Activated T-helper 1 cell treated with anti-CD3 and anti-CD28 coated beads, Interleukin-12 subunit alpha, Interleukin-12 subunit beta, Interleukin-2, Interleukin-4 antibody, amounts not matched to agents 30 ng/mL and 10 ng/mL and 1 ng/mL, durations not matched to agents 14 hours and 24 hours and 36 hours (primary cell): ENCODE measurements around the gene LCE3E. TPM values are rescaled to one million over a fixed set of nuclear protein-coding genes. Genes with fewer than 3 reads are reported as not detected.

Source experiments
- DNase-seq: peaks from one replicate; pipeline ENCODE4 v3.0.0; 2021; ENCODE audit warnings: low spot score
- H3K27ac Mint-ChIP-seq: one replicate; pipeline ENCODE4 v1.8.0; 2021; ENCODE audit warnings: mild to moderate bottlenecking, mixed read lengths
- H3K27me3 Mint-ChIP-seq: one replicate; pipeline ENCODE4 v1.8.0; 2022; ENCODE audit warnings: mild to moderate bottlenecking, moderate library complexity, mixed read lengths; ENCODE audit not compliant: insufficient read depth
- H3K36me3 Mint-ChIP-seq: one replicate; pipeline ENCODE4 v1.8.0; 2021; ENCODE audit warnings: low read depth, mixed read lengths
- H3K4me1 Mint-ChIP-seq: one replicate; pipeline ENCODE4 v1.8.0; 2021; ENCODE audit warnings: low read depth, mixed read lengths
- H3K4me3 Mint-ChIP-seq: one replicate; pipeline ENCODE4 v1.8.0; 2021; ENCODE audit warnings: mild to moderate bottlenecking, moderate library complexity, mixed read lengths
- H3K9me3 Mint-ChIP-seq: one replicate; pipeline ENCODE4 v1.8.0; 2021; ENCODE audit warnings: mixed read lengths
- intact Hi-C: fragments of 100-400 bp; cut with micrococcal nuclease; formaldehyde crosslinking; loops from one replicate; pipeline ENCODE4 v1.15.1; 2024
- total RNA-seq: library from RNA; stranded (reverse); gene quantifications from 2 replicates; pipeline ENCODE4 v1.2.3, GENCODE V29; 2022

Gene LCE3E
- total RNA-seq, 1 donor from 2014 or later, result not detected

GRCh38 chr1:152543820-152544219 is 22.8 kb downstream of the LCE3E start:
- H3K27ac Mint-ChIP-seq, result no peak overlapping the region
- H3K4me3 Mint-ChIP-seq, result no peak overlapping the region
- no peaks in the 10 kb centered on the region for H3K36me3 Mint-ChIP-seq
- no peaks in the 10 kb centered on the region for H3K4me1 Mint-ChIP-seq
- intact Hi-C loops, result no loop called here
- DNase-seq, result no peak
- no peaks in the 10 kb centered on the region for H3K9me3 Mint-ChIP-seq
- no peaks in the 10 kb centered on the region for H3K27me3 Mint-ChIP-seq

- no peaks in the 10 kb centered on the region for H3K36me3 Mint-ChIP-seq
- intact Hi-C loops, result no loop called here
- no peaks in the 10 kb centered on the region for H3K4me1 Mint-ChIP-seq
- H3K9me3 Mint-ChIP-seq, result no peaks in the 10 kb centered on the region
- no peak overlapping the region for H3K27ac Mint-ChIP-seq
- H3K4me3 Mint-ChIP-seq, result no peak overlapping the region
- H3K27me3 Mint-ChIP-seq, result peaks cover 2% of the 10 kb centered on the region
- DNase-seq, result no peak
Measured at GRCh38 chr1:152539901-152540300, 26.7 kb downstream of the LCE3E start.

DNA sequence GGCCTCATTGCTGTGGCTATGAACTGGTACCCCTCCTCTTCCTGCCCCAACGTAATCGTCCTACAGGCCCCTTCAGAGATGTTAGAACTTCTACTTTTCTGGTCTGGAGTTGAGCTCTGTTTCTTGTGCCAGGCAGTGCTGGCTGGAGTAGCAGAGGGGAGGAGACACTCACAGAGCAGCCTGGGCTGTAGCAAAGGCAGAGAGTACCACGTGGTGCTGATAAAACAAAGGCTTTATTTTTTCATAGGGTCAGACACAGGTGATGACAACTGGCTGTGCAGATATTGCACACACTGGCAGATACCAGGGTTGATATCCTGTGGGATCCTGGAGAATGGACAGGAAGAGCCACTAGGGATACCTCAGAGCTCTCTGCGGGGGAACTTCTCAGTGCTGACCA is 29.1 kb downstream of the LCE3E start:
- no peak overlapping the region for H3K4me3 Mint-ChIP-seq
- H3K36me3 Mint-ChIP-seq, result no peaks in the 10 kb centered on the region
- H3K4me1 Mint-ChIP-seq, result no peaks in the 10 kb centered on the region
- no peak overlapping the region for H3K27ac Mint-ChIP-seq
- no peaks in the 10 kb centered on the region for H3K9me3 Mint-ChIP-seq
- H3K27me3 Mint-ChIP-seq, result peaks cover 2% of the 10 kb centered on the region
- DNase-seq, result no peak
- intact Hi-C loops, result no loop called here

- DNase-seq, result no peak
- peaks cover 4% of the 10 kb centered on the region for H3K27me3 Mint-ChIP-seq
- no peaks in the 10 kb centered on the region for H3K4me1 Mint-ChIP-seq
- no peaks in the 10 kb centered on the region for H3K9me3 Mint-ChIP-seq
- H3K27ac Mint-ChIP-seq, result no peak overlapping the region
- H3K4me3 Mint-ChIP-seq, result no peak overlapping the region
- no peaks in the 10 kb centered on the region for H3K36me3 Mint-ChIP-seq
- intact Hi-C loops, result no loop called here
Measured at GRCh38 chr1:152535774-152536173, 30.8 kb downstream of the LCE3E start.

- Mint-ChIP-seq H3K36me3 (no peaks in the 10 kb centered on the region), H3K9me3 (no peaks in the 10 kb centered on the region), H3K4me3 (no peak overlapping the region), H3K27me3 (peaks cover 4% of the 10 kb centered on the region), H3K4me1 (no peaks in the 10 kb centered on the region), H3K27ac (no peak overlapping the region)
- no peak for DNase-seq
- intact Hi-C loops, result loop anchor here (5.0 kb wide), 1 partner anchor 36 kb away; no protein-coding TSS in a partner anchor
Measured at GRCh38 chr1:152533327-152533938, 33.1 kb downstream of the LCE3E start.

DNA sequence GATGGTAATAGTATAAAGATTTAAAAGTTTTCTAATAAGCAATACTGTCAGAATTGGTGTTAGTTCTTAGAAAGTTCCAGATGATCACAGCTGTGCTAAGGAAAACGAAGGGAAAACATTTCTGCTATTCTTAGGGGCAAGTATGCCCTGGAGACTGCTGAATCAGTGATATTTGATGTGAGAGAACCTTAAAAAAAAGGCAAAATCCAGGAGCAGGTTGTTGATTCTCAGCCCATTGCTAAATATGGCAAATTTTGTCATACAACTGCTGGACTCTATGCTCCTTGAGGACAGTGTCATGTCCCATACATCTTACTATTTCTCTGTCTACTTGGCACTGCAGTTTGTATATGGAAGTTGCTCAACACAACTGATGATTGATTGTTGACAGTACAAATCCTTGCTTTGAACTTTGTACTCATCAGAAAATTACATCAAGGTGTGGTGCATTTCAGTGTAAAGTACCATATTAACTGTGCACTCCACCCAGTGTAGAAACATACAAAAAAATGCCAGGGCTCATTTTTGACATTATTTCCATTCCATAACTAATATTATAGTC is 41.4 kb downstream of the LCE3E start:
- no peak for DNase-seq
- Mint-ChIP-seq H3K27me3 (peaks cover 7% of the 10 kb centered on the region), H3K4me3 (no peak overlapping the region), H3K9me3 (no peaks in the 10 kb centered on the region), H3K36me3 (no peaks in the 10 kb centered on the region), H3K27ac (no peak overlapping the region), H3K4me1 (no peaks in the 10 kb centered on the region)
- intact Hi-C loops, result no loop called here

DNA sequence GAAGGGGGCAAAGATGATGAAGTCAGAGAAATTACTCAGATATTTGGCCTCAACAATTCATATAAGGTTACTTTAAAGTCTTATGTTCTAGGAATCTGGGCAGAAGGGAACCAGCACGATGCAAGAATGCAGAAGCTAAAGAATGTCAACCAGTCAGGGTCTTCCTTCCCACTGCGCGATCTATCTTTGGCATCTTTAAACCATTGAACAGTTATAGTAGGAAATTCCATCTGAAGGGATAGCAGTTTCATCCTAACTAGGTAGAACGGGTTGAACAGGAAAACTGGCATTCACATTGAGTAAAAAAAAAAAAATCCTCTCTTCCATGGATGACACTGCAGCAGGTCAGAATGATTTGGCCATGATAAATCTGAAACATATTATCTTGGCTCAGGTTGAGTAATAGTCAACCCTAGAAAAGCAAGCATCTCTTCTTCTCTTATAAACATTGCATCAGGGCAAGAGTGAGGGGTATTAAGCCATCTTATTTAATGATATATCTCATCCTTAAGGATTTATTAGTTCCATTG is 46.0 kb downstream of the LCE3E start:
- H3K4me3 Mint-ChIP-seq, result no peak overlapping the region
- no peaks in the 10 kb centered on the region for H3K36me3 Mint-ChIP-seq
- no peaks in the 10 kb centered on the region for H3K4me1 Mint-ChIP-seq
- peaks cover 19% of the 10 kb centered on the region for H3K27me3 Mint-ChIP-seq
- no peaks in the 10 kb centered on the region for H3K9me3 Mint-ChIP-seq
- no peak overlapping the region for H3K27ac Mint-ChIP-seq
- intact Hi-C loops, result no loop called here
- no peak for DNase-seq

GRCh38 chr1:152519851-152520250 is 46.7 kb downstream of the LCE3E start:
- H3K4me1 Mint-ChIP-seq, result no peaks in the 10 kb centered on the region
- no peak overlapping the region for H3K4me3 Mint-ChIP-seq
- H3K9me3 Mint-ChIP-seq, result no peaks in the 10 kb centered on the region
- no peak for DNase-seq
- H3K27me3 Mint-ChIP-seq, result peaks cover 23% of the 10 kb centered on the region
- H3K36me3 Mint-ChIP-seq, result peaks cover under 1% of the 10 kb centered on the region
- no peak overlapping the region for H3K27ac Mint-ChIP-seq
- intact Hi-C loops, result no loop called here

GRCh38 chr1:152517237-152517811 is 49.3 kb downstream of the LCE3E start:
- intact Hi-C loops, result no loop called here
- H3K36me3 Mint-ChIP-seq, result peaks cover 3% of the 10 kb centered on the region
- H3K27me3 Mint-ChIP-seq, result peaks cover 37% of the 10 kb centered on the region
- H3K27ac Mint-ChIP-seq, result no peak overlapping the region
- H3K4me3 Mint-ChIP-seq, result no peak overlapping the region
- no peaks in the 10 kb centered on the region for H3K4me1 Mint-ChIP-seq
- H3K9me3 Mint-ChIP-seq, result no peaks in the 10 kb centered on the region
- no peak for DNase-seq

GRCh38 chr1:152516082-152516481 is 50.5 kb downstream of the LCE3E start:
- Mint-ChIP-seq H3K4me1 (no peaks in the 10 kb centered on the region), H3K4me3 (no peak overlapping the region), H3K27ac (no peak overlapping the region), H3K27me3 (peaks cover 38% of the 10 kb centered on the region), H3K9me3 (no peaks in the 10 kb centered on the region), H3K36me3 (peaks cover 3% of the 10 kb centered on the region)
- DNase-seq, result no peak
- intact Hi-C loops, result no loop called here

Other genes with a start within 250 kb of the LCE3E start
- not detected in 2 replicates for gene FLG, start 241.5 kb downstream of the LCE3E start, total RNA-seq
- gene FLG2, start 206.8 kb downstream of the LCE3E start, total RNA-seq, result not detected in 2 replicates
- not detected in 2 replicates for gene CRNN, start 152.5 kb downstream of the LCE3E start, total RNA-seq
- not detected in 2 replicates for gene LCE5A, start 56.0 kb downstream of the LCE3E start, total RNA-seq
- gene CRCT1, start 52.3 kb downstream of the LCE3E start, total RNA-seq, result not detected in 2 replicates
- gene LCE3D, start 13.7 kb upstream of the LCE3E start, total RNA-seq, result not detected in 2 replicates
- gene LCE3C, start 33.5 kb upstream of the LCE3E start, total RNA-seq, result not detected in 2 replicates
- gene LCE3B, start 47.0 kb upstream of the LCE3E start, total RNA-seq, result not detected in 2 replicates
- gene LCE3A, start 56.3 kb upstream of the LCE3E start, total RNA-seq, result not detected in 2 replicates
- not detected in 2 replicates for gene LCE2D, start 96.6 kb upstream of the LCE3E start, total RNA-seq
- not detected in 2 replicates for gene LCE2C, start 108.5 kb upstream of the LCE3E start, total RNA-seq
- gene LCE2B, start 119.3 kb upstream of the LCE3E start, total RNA-seq, result not detected in 2 replicates
- not detected in 2 replicates for gene LCE2A, start 131.6 kb upstream of the LCE3E start, total RNA-seq
- not detected in 2 replicates for gene LCE4A, start 141.4 kb upstream of the LCE3E start, total RNA-seq
- not detected in 2 replicates for gene KPRP, start 191.2 kb upstream of the LCE3E start, total RNA-seq
- gene LCE1F, start 208.4 kb upstream of the LCE3E start, total RNA-seq, result not detected in 2 replicates
- not detected in 2 replicates for gene LCE1E, start 219.5 kb upstream of the LCE3E start, total RNA-seq
- not detected in 2 replicates for gene LCE1D, start 229.9 kb upstream of the LCE3E start, total RNA-seq
- not detected in 2 replicates for gene LCE1C, start 239.9 kb upstream of the LCE3E start, total RNA-seq
- not detected in 2 replicates for gene LCE1B, start 245.2 kb upstream of the LCE3E start, total RNA-seq